Hepatic stellate cell (primary cell): ENCODE measurements around the gene PRSS53.
A peak's percentile ranks its signal among the peaks of the same experiment; 100 is the strongest.
"Not testable (repeated sequence)": the region's sequence is repeated elsewhere in the genome, so short reads cannot be mapped to it uniquely, and the experiment has no call there.

Source experiments
- DNase-seq: peaks from one replicate; pipeline ENCODE4 v3.0.0; 2011; ENCODE audit warnings: low spot score

Gene PRSS53

GRCh38 chr16:31088459-31089183 lies at the start of gene PRSS53:
Gene PRSS53 (minus strand): TSS chr16:31088943. CDS start chr16:31088809, 134 bp downstream.
- no peak for DNase-seq

- DNase-seq, result not testable (repeated sequence)
These were observed 48.2 kb upstream of the PRSS53 start for GRCh38 chr16:31136822-31137499.

DNA sequence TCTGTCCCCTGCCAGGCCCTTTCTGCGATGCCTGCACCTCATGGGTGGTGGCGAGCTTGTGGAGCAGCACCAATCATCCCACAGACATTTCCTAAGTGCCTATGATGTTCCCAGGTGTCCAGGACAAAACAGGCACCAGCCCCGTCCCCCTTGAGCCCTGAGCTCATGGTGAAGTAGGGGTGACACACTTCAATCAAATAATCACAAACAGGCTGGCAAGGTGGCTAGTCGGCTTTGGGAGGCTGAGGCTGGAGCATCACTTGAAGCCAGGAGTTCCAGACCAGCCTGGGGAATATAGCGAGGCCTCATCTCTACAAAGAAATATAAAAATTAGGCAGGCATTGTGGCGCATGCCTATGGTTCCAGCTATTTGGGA lies 47.5 kb upstream of the PRSS53 start:
- DNase-seq, result no peak

DNA sequence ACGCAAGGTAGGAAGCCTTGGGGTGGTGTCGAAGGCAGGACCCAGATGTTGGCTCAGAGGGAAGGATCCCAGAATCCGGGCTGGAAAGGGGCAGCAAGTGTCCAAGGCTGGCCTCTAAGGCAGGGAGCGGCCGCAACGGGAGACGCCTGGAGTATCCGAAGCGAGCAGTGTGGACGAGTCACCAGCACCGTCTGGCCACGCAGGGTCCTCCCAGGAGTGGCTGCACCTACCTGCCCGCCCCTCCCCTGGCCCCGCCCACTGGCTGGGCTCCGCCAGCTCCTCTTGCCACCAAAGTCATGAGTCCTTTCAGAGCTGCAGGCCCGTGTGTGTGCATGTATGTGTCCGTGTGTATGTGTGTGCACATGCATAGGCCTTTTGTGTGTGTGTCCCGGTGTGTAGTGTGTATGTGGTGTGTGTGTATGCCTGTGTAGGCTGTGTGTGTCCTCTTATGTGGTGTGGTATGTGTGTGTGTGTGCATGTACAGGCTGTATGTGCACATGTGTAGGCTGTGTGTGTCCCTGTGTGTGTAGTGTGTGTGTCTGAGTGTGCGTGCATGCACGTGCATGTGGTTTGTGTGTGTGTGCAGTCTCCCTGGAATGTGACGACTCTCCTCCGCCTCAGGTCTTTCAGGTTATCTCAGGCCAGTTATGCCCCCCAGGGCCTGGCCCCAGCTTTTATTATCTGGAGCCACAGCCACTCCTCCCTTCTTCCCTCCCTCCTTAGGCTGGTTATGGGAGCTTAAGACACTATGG lies 47.0 kb upstream of the PRSS53 start, which contains the start of gene PRSS8:
Gene PRSS8, minus strand, starts transcription at position 193 of the 752 bp plus-strand sequence. CDS start 229 bp downstream, outside the sequence.
- no peak for DNase-seq

DNA sequence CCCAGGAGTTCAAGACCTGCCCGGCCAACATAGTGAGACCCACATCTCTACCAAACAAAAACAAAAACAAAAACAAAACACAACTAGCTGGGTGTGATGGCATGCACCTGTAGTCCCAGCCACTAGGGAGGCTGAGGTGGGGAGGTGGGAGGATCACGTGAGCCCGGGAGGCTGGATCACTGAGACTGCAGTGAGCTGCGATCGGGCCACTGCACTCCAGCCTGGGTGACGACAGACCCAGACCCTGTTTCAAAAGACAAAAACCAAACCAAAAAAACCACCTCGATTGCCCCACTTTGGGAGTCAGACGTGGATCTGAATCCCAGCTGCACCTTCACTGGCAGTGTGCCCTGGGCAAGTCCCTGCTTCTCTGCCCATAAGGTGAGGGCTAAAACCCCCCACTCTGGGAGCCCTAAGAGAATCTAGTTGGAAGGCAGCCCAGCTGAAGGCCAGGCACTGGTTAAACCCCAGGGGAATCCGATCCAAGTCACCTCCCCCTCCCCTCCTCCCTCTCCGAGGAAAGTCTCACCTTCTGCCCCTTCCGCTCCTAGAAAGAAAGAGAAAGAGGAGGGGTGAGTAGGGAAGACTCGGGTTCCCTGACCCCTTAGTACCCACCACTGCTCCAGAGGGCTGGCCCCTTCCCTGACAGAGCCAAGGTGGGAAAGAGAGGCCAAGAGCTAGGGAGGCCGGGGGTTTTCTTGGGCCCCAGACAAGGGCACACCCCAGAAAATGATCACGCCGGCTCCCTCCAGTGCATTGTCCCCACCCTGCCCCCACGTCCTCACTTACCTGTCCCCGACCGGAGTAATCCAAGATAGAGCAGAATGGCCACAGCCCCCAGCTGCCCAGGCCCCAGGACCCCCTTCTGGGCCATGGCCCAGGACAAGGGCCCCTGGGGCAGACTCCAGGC lies 46.1 kb upstream of the PRSS53 start:
- no peak for DNase-seq

- DNase-seq, result peak; percentile 41
These were observed 45.4 kb upstream of the PRSS53 start for GRCh38 chr16:31134091-31134571.

DNA sequence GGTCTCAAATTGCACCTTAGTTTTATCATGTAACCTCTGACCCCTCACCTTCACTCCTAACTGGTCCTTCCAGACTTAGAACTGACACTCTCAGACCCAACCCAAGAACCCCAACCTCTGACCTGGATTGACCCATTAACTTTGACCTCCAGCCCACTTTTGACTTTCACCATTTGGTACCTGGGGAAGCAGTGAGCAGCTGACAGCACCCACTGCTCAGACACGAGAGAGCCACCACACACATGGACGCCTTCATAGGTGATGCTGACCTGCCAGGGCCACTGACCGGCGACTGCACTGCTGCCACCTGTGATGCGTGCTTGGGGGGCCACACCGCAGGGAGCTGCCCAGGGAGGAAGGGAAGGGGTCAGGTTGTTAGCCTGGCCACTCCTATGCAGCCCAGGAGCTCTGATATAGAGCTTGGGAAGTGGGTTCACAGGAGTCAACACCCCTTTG lies 44.3 kb upstream of the PRSS53 start:
- DNase-seq, result no peak

DNA sequence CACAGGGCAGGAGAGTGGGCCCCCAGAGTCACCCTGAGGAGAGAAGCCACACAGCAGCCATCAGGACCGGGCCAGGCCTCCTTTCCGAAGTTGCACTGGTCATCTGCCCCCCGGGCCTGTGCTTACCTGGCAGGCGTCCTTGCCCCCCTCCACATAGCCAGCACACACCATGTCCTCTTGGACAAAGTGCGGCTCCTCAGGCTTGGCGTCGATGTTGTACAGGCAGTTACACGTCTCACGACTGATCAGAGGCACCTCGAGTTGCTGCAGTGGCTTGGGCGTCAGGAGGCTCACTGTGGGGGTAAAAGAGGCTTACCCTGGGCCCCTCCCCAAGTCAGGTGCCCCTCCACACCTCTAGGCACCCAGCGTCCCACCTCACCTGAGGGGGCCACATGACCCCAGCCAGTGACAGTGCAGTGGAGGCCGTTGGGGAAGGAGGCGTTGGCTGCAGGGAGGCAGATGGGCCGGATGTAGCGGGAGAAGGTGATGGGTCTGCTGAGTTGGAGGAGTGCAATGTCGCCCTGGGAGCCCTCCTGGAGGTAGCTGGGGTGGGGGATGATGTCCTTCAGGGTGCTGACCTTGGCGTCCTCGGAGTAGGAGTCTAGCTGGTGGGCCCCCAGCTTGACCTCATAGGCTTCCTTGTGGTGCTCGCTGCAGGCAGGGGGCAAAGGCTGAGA lies 43.7 kb upstream of the PRSS53 start:
- DNase-seq, result no peak

DNA sequence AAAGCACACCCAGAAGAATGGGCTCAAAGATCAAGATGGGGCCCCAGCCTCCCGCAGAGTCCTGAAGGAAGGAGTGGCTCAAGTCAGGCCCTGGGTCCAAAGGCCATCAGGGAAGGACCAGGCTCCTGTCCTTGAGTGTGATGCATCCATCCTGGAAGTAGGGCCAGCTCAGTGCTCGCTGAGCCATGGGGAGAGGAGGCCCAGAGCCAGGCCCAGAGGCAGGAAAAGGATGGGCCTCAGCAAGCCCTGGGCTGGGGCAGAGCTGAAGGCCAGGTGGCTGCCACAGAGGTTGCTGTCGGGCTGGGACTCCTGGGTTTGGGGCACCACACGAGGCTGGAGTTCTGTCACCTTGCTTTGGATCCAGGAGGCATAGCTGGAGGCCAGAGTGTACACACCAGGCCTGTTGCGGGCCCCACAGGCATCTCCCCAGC lies 43.1 kb upstream of the PRSS53 start:
- DNase-seq, result no peak

GRCh38 chr16:31131416-31131815 lies 42.7 kb upstream of the PRSS53 start:
- DNase-seq, result no peak

- no peak for DNase-seq
These were observed 42.2 kb upstream of the PRSS53 start for GRCh38 chr16:31130899-31131298.

- DNase-seq, result no peak
These were observed 41.7 kb upstream of the PRSS53 start for GRCh38 chr16:31130336-31130891.

GRCh38 chr16:31129568-31130335 lies 41.0 kb upstream of the PRSS53 start:
- no peak for DNase-seq

DNA sequence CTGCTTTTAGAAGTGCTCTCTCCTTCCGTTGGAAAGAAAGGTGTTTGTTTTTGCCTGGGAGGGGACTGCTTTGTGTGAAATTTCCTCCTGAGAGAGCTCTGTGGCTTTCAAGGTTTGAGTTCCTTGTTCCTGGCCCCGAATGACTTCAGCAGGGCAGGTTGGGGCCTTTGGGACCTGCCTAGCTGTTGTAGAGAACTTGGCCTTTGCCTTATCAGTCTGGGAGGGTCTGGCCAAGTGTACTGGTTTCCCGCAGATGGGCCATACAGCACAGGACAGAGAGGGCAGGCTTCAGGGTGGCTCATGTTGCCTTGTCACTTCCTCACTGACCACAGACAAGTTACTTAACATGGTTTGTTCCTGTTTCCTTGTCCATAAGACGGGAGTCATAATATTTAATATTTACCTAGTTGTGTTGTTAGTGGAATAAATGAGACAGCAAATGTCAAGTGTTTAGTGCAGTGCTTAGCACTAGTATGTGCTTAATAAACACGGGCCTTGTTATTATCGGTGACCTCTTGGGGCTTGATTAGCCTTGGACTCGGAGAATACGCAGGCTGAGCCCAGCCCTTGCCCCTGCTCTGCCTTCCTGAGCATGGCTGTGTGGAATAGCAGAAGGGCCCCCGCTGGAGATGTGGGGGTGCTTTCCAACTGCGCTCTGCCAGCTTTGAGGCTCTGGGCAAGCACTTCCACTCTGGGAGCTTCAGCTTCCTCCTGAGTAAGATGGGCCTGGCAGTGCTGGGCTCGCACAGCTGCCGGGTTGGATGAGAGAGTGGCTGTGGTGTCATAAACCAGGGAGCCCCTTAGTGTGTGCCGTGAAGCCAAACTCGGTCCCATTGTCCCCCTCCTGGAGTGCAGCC lies 40.2 kb upstream of the PRSS53 start:
- DNase-seq, result no peak

GRCh38 chr16:31127182-31127581 lies 38.4 kb upstream of the PRSS53 start:
- no peak for DNase-seq

DNA sequence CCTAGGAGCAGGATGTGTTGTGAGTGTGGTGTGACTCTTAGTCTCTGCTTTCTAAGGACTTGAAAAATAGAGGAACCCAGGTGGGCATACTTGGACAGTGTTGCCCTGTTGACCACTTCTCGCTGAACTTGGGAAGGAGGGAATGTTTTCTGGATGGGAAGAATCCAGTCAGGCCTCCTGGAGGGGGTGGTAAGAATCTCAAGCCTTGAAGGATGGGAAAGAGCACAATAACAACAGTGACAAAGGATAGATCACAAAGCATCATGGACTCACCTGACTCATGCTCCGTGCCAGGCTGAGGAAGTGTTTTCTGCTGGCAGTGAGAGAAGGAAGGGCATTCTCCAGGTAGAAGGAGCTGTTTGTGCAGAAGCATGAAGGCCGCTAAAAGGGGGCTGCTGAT lies 37.1 kb upstream of the PRSS53 start:
- DNase-seq, result no peak

GRCh38 chr16:31120129-31120528 lies 31.4 kb upstream of the PRSS53 start:
- no peak for DNase-seq

GRCh38 chr16:31118223-31119155 lies 29.7 kb upstream of the PRSS53 start:
- DNase-seq, result peak; percentile 59
